Adrenal gland (tissue), 5 donors: ENCODE measurements around the gene TBC1D32.

Experiments
- POLR2A ChIP-seq, 2 donors: fragments of 450-650 bp; IDR thresholded peaks; one replicate each; pipeline ENCODE4 v1.6.1; 2017; ENCODE audit warnings: antibody characterized with exemption in 2 of 2, mild to moderate bottlenecking in 2 of 2, moderate library complexity in 1 of 2
- TF ChIP-seq, protein P1 (sequence below), 6 experiments: fragments of 450-650 bp in 4 of 6; fragments of 200-600 bp in 2 of 6; sonication (generic) in 1 of 6; IDR thresholded peaks; 1 replicate in 5 of 6; 2 replicates in 1 of 6; pipeline versions ENCODE4 v1.5.1 to v1.8.0; 2016 to 2021; ENCODE audit warnings: antibody characterized with exemption in 6 of 6, mild to moderate bottlenecking in 2 of 6, moderate library complexity in 1 of 6
- donor health status: DM: no; HTN: no; CAD: no.

DNA sequence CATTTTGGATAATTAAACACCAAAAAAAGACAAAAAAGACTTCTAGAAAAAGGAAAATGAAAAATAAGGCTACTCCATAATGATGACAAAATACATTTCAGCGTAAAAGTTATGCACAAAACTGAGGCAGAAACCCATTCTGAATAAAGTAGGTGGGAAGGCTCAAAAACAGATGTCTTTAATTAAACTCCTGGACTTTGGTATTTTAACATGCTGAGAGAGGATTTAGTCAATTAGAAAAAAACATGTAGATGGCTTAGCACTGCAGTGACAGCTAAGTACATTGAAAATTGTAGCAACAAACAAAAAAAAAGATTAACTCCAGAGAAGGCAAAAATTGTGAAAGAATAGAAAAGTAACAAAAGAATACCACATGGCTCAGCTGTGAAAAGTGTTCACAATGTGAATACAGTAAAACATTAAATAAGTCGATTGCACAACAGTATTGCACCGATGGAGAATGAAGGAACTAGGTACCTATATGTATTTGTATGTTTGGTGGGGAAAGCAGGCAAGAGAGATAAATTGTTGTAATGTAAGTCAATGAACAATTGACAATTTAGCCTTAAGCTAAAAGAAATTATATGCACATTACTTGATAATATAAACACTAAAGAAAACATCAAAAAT, 59.5 kb downstream of the TBC1D32 start:
- no peak for TF ChIP-seq POLR2A (IDR thresholded peaks at IDR 0.05)
- TF ChIP-seq, protein P1, sequence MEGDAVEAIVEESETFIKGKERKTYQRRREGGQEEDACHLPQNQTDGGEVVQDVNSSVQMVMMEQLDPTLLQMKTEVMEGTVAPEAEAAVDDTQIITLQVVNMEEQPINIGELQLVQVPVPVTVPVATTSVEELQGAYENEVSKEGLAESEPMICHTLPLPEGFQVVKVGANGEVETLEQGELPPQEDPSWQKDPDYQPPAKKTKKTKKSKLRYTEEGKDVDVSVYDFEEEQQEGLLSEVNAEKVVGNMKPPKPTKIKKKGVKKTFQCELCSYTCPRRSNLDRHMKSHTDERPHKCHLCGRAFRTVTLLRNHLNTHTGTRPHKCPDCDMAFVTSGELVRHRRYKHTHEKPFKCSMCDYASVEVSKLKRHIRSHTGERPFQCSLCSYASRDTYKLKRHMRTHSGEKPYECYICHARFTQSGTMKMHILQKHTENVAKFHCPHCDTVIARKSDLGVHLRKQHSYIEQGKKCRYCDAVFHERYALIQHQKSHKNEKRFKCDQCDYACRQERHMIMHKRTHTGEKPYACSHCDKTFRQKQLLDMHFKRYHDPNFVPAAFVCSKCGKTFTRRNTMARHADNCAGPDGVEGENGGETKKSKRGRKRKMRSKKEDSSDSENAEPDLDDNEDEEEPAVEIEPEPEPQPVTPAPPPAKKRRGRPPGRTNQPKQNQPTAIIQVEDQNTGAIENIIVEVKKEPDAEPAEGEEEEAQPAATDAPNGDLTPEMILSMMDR (IDR thresholded peaks at IDR 0.05), result no peak
